Right renal pelvis (tissue), 4 donors: ENCODE data around the gene ZNF212. TPM values are rescaled to one million over a fixed set of nuclear protein-coding genes. Genes with fewer than 3 reads are reported as not detected.

Experiments used
- DNase-seq, 4 donors: peaks; one replicate each; pipeline ENCODE4 v3.0.0-alpha.2; 2013; ENCODE audit warnings: low read depth in 4 of 4, low spot score in 3 of 4, missing footprints in 1 of 4
- polyA plus RNA-seq, 4 donors: library from polyadenylated mRNA; unstranded; fragments of 120-200 nt; gene quantifications; one replicate each; pipeline ENCODE4 v1.2.1, GENCODE V29; 2013; ENCODE audit not compliant: insufficient read length in 4 of 4

Gene ZNF212
- polyA plus RNA-seq, 4 donors, result 16.5 to 18.4 (median 18.0) TPM

GRCh38 chr7:149284343-149284742, 44.9 kb downstream of the ZNF212 start:
- DNase-seq, result no peak

DNA sequence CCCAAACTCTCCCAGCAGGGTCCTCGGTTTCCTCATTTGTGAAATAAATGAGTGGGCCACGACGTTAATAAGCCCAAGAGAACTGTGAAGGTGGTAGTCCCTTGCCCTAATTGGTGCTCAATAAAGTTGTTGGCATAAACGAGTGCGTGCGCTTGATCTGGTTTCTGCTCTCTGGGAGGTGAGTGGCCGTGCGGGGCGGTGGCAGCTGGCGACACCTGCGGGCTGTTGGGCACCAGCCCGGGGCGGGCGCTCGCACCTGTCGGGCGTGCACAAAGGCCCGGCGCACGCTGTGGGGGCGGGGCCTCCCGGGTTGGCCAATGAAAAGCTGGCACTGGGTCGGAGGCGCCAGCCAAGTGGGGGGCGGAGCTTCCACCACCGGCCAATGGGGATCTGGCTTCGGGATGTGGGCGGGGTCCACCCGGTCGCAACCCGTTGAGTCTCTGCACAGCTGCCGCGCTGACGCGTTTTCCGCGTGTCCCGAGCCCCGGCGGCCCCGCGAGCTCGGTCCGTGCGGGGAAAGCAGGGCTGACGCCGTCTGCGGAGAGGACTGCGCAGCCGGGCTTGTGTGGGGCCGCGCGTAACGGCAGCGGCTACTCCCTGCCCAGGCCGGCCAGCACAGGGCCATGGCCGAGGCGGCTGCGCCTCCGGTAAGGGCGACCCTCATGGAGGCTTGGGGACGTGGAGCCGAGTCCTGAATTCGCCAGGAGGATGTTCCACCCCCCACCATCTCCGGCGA, 45.6 kb downstream of the ZNF212 start:
- DNase-seq, result peak; percentile 79 to 85 (median 84)

GRCh38 chr7:149285603-149286002, 46.2 kb downstream of the ZNF212 start:
- DNase-seq, result peak in 3 of 4 donors; percentile 8 to 14 (median 10)

- DNase-seq, result no peak
Measured at GRCh38 chr7:149286811-149287400, 47.5 kb downstream of the ZNF212 start.

DNA sequence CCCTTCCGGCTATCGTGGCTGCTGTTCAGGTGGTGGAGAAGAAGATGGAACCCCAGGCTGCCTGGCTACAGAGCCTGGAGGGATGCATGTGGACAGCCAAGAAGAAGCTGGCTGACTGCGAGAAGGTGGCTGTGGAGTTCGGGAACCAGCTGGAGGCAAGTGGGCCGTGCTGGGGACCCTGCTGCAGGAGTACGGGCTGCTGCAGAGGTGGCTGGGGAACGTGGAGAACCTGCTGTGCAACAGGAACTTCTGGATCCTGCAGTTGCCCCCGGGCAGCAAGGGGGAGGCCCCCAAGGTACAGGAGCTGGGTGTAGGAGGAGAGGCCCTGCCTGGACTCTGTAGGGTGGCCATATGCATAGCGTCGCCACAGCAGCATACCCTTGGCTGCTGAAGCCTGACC, 48.2 kb downstream of the ZNF212 start:
- no peak for DNase-seq

DNA sequence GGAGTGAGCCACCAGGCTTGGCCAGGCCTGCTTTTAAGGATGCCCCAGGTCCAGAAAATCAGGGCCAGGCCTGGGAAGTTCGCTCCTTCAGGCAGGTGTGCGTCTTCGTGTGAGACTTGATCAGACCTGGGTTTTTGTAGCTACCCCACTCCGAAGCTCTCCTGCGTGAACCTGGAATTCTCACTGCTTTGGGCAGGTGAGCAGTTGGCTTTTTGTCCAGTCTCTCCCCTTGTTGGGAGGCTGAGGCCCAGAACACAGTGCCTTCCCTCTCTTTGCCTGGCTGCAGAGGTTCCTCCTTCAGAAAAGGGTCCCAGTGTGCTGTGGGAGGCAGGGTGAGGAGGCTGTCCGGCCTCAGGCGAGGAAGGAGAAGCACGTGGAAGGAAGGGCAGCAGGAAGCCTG, 49.8 kb downstream of the ZNF212 start:
- DNase-seq, result no peak

DNA sequence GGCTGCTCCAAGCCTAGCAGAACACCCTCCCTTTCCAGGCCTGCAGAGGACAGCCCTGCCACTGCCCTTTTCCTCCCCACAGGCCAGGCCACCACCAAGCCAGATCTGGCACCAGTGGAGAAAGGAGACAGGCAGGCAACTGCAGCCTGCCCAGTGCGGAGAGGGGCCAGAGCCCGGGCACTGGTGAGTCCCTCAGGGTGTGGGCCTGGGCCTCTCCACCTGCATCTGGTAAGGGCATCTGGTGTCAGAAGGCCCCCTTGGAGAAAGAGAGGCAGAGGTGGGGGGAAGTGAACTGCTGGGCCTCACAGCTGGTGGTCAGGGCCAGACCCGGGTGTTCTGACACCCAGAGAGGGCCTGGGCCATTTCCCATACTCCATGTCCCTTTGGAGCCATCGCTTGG, 50.4 kb downstream of the ZNF212 start:
- DNase-seq, result no peak

DNA sequence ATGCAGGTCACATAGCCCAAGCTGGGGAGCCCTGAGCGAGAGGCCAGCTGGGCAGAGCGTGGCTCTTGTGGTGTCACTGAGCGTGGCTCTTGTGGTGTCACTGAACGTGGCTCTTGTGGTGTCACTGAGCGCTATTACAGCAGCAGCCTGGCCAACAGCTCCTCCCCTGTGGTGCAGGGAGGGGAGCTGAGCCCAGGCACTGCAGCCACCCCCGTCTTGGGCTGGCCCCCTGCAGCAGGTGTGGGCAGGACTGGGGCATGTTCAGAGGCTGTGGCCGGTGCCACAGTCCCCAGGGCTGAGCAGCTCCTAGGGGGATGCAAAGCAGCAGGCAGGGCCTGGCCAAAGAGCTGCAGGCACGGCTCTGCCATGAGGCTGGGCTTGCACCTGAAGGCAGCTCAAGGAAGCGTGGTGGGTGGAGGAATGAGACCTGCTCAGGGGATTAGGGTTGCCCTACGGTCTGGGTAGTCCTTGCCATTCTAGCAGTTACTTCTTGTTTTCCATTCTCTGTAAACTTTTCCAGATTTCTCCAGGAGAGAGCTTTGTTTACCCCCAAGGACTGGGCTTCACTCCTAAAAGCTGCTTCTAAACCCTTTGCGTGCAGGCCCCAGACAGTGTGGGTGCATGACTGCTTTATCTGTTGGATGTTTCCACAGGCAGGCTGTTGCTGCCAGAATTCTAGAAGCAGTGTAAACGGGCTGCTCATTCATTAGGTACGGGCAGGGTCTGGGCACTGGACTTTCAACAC, 51.8 kb downstream of the ZNF212 start:
- no peak for DNase-seq

DNA sequence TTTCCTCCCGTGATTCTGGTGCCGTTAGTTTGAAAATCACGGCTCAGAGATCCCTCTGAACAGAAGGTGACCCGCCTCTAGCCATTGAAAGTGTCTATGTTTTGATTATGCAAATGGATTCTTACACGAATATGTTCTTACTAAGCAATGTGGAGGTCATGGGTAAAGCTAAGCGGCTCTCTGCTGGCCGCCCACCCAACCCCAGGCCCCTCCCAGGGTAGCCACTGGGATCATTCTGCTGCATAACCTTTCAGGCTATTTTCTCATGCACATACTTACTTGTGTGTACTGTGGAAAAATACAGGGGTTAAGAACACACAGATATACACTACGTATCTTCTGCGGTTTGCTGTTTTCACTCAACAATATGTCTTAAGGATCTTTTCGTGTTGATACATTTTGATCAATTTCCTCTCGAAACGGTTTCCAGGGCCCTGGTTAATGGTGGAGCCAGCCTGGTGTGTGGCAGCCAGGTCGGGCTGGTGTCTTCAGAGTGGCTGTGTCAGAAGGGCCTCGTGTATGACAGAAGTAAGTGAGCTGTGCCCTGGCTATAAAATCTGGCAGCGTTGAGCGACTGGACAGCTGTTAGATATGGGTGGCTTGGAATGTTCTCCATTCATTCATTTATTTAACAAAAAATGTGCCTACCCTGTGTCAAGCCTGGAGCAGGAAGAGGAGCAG, 52.5 kb downstream of the ZNF212 start:
- no peak for DNase-seq

- no peak for DNase-seq
Measured at GRCh38 chr7:149292462-149292823, 53.0 kb downstream of the ZNF212 start.

GRCh38 chr7:149293338-149293737, 53.9 kb downstream of the ZNF212 start:
- DNase-seq, result no peak

GRCh38 chr7:149293946-149294633, 54.6 kb downstream of the ZNF212 start:
- DNase-seq, result no peak

- no peak for DNase-seq
Measured at GRCh38 chr7:149294634-149295480, 55.4 kb downstream of the ZNF212 start.

DNA sequence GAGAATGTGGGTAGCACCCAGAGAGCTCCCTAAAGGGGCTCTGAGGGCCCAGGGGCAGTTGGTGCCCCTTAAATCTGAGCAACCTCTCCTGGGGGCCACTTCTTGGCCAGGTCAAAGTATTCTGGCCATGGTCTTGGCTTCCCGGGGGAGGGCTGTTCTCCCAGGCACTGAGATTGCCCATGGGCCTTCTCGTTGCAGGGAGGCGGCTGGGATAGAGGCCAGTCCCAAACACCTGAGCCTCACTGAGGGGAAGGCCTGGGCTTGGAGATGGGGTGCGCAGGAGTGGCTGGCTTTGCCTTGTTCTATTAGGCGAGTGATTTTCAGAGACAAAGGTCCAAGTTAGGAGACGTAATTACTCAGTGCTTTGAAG, 56.0 kb downstream of the ZNF212 start:
- DNase-seq, result no peak

GRCh38 chr7:149296368-149296767, 56.9 kb downstream of the ZNF212 start:
- no peak for DNase-seq

GRCh38 chr7:149297034-149297755, 57.7 kb downstream of the ZNF212 start:
- DNase-seq, result no peak

GRCh38 chr7:149300620-149301285, 61.3 kb downstream of the ZNF212 start:
- DNase-seq, result no peak

DNA sequence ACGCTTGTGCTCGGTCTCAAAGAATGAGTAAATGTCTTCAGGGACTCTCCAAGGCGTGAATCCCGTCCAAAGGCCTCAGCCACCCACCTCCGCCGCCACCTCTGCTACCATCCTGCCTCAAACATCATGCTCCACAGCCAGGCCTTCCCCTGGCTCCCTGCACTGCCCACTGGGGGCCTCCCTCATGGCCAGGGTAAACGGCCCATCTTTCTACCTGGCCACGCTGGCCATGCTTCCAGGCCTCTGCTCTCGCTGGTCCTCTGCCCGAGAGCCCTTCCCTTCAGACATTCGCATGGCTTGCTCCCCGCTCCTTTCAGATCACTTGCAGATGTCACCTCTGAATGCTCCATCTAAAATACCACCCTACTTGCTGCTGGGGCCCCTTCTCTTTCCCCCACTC, 62.8 kb downstream of the ZNF212 start:
- DNase-seq, result no peak

DNA sequence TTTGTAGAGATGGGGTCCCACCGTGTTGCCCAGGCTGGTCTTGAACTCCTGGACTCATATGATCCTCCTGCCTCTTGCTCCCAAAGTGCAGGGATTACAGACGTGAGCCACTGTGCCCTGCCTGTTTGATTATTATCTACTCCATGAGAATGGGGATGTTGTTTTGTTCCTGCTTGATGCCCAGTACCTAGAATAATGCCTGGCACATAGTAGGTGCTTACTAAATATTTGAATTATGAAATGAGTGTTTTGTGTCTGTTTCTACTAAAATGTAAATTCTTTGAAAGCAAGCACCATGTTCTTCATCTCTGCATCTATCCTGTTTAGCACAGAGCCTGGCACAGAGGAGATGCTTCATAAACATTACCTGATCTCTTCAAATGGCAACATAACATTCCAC, 63.4 kb downstream of the ZNF212 start:
- no peak for DNase-seq
